GM12801 (cell line): ENCODE measurements around the gene GTPBP6.

Source experiments
- TF ChIP-seq, protein P1 (sequence below): IDR thresholded peaks from one replicate; pipeline ENCODE4 v1.5.1; 2011; ENCODE audit warnings: control low read depth; ENCODE audit not compliant: insufficient read length; ENCODE audit errors: extremely low read depth

The GTPBP6 gene

DNA sequence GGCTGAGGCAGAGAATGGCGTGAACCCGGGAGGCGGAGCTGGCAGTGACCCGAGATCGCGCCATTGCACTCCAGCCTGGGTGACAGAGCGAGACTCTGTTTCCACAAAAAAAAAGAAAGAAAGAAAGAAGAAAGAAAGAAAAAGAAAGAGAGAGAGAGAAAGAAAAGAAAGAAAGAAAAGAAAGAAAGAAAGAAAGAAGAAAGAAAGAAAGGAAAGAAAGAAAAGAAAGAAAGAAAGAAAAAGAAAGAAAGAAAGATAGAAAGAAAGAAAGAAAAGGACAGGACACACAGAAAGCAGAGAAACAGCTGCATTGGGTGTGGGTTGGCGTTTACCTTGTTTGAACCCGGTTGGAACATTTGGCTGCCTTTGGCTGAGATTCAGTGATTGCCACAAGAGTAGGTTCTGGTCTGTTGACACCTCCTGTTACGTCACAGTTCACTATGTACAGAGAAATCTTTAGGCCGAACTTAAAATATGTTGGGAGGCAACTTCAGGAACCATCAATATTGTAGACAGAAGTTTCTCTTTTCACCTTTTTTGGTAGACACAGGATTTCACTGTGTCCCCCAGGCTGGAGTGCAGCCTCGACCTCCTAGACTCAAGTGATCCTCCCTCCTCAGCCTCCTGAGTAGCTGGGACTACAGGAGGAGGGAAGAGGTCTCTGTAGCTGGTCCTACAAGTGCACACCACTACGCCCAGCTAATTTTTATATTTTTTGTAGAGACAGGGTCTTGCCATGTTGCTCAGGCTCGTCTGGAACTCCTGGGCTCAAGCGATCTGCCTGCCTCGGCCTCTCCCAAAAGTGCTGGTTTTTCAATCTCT, 53.8 kb downstream of the GTPBP6 start:
- TF ChIP-seq, protein P1, sequence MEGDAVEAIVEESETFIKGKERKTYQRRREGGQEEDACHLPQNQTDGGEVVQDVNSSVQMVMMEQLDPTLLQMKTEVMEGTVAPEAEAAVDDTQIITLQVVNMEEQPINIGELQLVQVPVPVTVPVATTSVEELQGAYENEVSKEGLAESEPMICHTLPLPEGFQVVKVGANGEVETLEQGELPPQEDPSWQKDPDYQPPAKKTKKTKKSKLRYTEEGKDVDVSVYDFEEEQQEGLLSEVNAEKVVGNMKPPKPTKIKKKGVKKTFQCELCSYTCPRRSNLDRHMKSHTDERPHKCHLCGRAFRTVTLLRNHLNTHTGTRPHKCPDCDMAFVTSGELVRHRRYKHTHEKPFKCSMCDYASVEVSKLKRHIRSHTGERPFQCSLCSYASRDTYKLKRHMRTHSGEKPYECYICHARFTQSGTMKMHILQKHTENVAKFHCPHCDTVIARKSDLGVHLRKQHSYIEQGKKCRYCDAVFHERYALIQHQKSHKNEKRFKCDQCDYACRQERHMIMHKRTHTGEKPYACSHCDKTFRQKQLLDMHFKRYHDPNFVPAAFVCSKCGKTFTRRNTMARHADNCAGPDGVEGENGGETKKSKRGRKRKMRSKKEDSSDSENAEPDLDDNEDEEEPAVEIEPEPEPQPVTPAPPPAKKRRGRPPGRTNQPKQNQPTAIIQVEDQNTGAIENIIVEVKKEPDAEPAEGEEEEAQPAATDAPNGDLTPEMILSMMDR = no peak

DNA sequence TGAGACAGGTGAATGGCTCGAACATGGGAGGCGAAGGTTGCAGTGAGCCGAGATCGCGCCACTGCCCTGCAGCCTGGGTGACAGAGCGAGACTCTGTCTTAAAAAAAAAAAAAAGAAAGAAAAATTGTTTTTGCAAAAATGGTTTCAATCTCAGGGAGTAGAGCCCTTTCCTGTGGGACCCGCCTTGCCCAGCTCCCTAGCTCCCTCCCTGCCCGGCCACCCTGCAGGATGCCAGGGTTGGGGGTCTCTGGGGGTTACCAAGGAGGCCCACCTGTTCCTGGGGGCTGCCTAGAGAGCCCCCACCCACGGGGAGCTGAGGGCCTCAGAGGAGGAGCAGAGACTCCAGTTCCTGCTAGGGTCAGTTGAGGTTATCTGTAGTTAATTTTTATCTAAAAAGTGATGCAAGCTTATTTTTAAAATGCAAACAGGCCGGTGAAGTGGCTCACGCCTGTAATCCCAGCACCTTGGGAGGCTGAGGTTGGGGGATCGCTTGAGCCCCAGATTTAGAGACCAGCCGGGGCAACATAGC, 56.2 kb downstream of the GTPBP6 start:
- TF ChIP-seq, protein P1 = no peak

DNA sequence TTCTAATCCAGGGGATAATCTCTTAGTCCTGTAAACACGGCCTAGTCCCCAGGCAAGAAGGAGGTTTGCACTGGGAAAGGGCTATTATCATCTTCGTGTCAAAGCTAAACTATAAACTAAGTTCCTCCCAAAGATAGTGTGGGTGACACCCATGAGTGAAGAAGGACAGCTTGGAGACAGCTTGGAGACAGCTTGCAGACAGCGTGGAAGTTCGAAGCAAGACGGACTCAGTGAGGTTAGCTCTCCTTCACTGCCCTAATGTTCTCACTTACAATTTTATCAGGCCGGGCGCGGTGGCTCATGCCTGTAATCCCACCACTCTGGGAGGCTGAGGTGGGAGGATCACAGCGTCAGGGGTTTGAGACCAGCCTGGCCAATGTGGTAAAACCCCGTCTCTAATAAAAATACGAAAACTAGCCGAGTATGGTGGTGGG, 56.7 kb downstream of the GTPBP6 start:
- TF ChIP-seq, protein P1 = no peak

DNA sequence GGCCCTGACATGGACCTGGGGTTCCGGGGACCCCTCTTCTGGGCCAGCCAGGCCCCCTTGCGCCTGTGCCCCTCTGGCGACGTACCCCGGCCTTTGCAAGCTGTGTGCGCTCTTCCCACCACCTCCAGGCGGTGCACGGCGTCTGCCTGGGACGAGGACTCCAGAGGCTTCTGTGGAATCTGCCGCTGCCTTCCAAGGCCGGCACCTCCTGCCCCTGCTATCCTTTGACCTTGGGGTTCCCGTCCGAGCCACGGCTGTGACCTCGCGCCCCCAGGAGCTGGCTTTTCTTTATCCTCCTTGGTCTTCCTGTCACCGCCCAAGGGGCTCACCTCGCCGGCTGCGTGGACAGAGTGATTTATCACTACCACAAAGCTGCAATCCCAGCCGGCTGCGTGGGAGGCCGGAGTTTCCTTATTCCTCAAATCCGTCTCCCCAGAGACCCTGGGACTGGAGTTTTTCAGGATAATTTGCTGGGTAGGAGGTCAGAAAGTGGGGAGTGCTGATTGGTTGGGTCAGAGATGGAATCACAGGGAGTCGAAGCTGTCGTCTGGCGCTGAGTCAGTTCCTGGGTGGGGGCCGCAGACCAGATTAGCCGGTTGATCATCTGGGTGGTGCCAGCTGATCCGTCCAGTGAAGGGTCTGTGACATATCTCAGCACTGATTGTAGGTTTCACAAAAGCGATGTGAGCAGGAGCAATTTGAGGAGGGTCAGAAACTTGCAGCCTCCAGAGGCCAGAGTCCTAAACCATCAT, 57.3 kb downstream of the GTPBP6 start:
- TF ChIP-seq, protein P1 = no peak

- TF ChIP-seq, protein P1 = no peak
Measured at GRCh38 chrX:259692-260355, 58.8 kb downstream of the GTPBP6 start.

GRCh38 chrX:258291-259040, 60.1 kb downstream of the GTPBP6 start:
- TF ChIP-seq, protein P1 = no peak
